Natural killer cell treated with Interleukin-12 subunit alpha and Interleukin-12 subunit beta and Interleukin-15 and Interleukin-18, amount 100 ng/mL, for 72 hours (primary cell): ENCODE data around the gene MAEL. TPM values are rescaled to one million over a fixed set of nuclear protein-coding genes. Genes with fewer than 3 reads are reported as not detected.
A peak's percentile ranks its signal among the peaks of the same experiment; 100 is the strongest.

Experiments
- ATAC-seq, 2 donors: fragments of 150-1000 bp; cut with Tn5 transposase in 1 of 2; sonication (Bioruptor Pico), chemical (Tn5 transposase) in 1 of 2; 2 replicates each; pipeline ENCODE4 v1.10.0; 2021
- DNase-seq: peaks from one replicate; pipeline ENCODE4 v3.0.0; 2022; ENCODE audit warnings: low spot score
- H3K27ac Mint-ChIP-seq, 2 donors: 1 replicate in 1 of 2; 2 replicates in 1 of 2; pipeline ENCODE4 v1.8.0; 2022; ENCODE audit warnings: mixed read lengths in 2 of 2, mild to moderate bottlenecking in 1 of 2, moderate library complexity in 1 of 2
- H3K27me3 Mint-ChIP-seq, 2 donors: 1 replicate in 1 of 2; 2 replicates in 1 of 2; pipeline ENCODE4 v1.8.0; 2022; ENCODE audit warnings: mixed read lengths in 2 of 2
- H3K36me3 Mint-ChIP-seq: one replicate; pipeline ENCODE4 v1.8.0; 2022; ENCODE audit warnings: mixed read lengths
- H3K4me1 Mint-ChIP-seq, 2 donors: 1 replicate in 1 of 2; 2 replicates in 1 of 2; pipeline ENCODE4 v1.8.0; 2022; ENCODE audit warnings: low read depth in 2 of 2, mixed read lengths in 2 of 2, mild to moderate bottlenecking in 1 of 2
- H3K4me3 Mint-ChIP-seq: one replicate; pipeline ENCODE4 v1.8.0; 2022; ENCODE audit warnings: mixed read lengths
- H3K9me3 Mint-ChIP-seq: 2 replicates; pipeline ENCODE4 v1.8.0; 2022; ENCODE audit warnings: mixed read lengths
- total RNA-seq, 2 donors: library from RNA; stranded (reverse); gene quantifications; one replicate each; pipeline ENCODE4 v1.2.3, GENCODE V29; 2022

MAEL gene
- total RNA-seq, 2 donors from 2014 or later: not detected

- ATAC-seq: no peak
- Mint-ChIP-seq H3K36me3 (no peaks in the 10 kb centered on the region), H3K4me1 (peaks cover 4 to 7% of the 10 kb centered on the region in 2 donors), H3K4me3 (no peak overlapping the region), H3K9me3 (no peaks in the 10 kb centered on the region), H3K27me3 (peaks cover 31 to 44% of the 10 kb centered on the region in 2 donors), H3K27ac (no peak overlapping the region)
- no peak for DNase-seq
Observed at GRCh38 chr1:166969074-166969677, 19.9 kb upstream of the MAEL start.

DNA sequence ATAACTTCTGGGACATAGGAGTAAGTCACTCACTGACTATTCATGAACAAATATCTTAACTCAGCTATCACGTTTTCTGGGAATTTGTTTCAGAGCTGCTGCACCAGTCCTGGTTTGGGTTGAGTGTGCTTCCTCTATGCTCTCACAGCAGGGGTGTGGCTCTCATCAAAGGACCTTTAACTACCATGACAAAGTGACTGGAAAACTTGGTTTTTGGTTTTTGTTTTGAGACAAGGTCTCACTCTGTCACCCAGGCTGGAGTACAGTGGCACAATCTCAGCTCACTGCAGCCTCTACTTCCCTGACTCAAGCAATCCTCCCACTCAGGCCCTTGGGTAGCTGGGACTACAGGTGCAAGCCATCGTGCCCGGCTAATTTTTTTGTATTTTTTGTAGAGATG is 17.8 kb upstream of the MAEL start:
- ATAC-seq: no peak
- Mint-ChIP-seq H3K4me3 (no peak overlapping the region), H3K27ac (no peak overlapping the region), H3K36me3 (no peaks in the 10 kb centered on the region), H3K9me3 (no peaks in the 10 kb centered on the region), H3K27me3 (peaks cover 39 to 52% of the 10 kb centered on the region in 2 donors), H3K4me1 (peaks cover 20% of the 10 kb centered on the region in 2 donors)
- DNase-seq: no peak

- no peaks in the 10 kb centered on the region for H3K36me3 Mint-ChIP-seq
- H3K9me3 Mint-ChIP-seq: no peaks in the 10 kb centered on the region
- ATAC-seq (no peak), DNase-seq (no peak)
- peak overlapping the region in 1 of 2 donors; percentile 11 for H3K27ac Mint-ChIP-seq
- peaks cover 22 to 23% of the 10 kb centered on the region in 2 donors for H3K4me1 Mint-ChIP-seq
- peaks cover 39 to 56% of the 10 kb centered on the region in 2 donors for H3K27me3 Mint-ChIP-seq
- no peak overlapping the region for H3K4me3 Mint-ChIP-seq
Observed at GRCh38 chr1:166972193-166972592, 16.9 kb upstream of the MAEL start.

GRCh38 chr1:166972826-166973225 is 16.3 kb upstream of the MAEL start:
- no peaks in the 10 kb centered on the region for H3K9me3 Mint-ChIP-seq
- H3K27ac Mint-ChIP-seq: peak overlapping the region in 1 of 2 donors; percentile 11
- H3K4me3 Mint-ChIP-seq: no peak overlapping the region
- no peaks in the 10 kb centered on the region for H3K36me3 Mint-ChIP-seq
- DNase-seq (no peak), ATAC-seq (no peak)
- peaks cover 38 to 54% of the 10 kb centered on the region in 2 donors for H3K27me3 Mint-ChIP-seq
- peaks cover 22 to 23% of the 10 kb centered on the region in 2 donors for H3K4me1 Mint-ChIP-seq

DNA sequence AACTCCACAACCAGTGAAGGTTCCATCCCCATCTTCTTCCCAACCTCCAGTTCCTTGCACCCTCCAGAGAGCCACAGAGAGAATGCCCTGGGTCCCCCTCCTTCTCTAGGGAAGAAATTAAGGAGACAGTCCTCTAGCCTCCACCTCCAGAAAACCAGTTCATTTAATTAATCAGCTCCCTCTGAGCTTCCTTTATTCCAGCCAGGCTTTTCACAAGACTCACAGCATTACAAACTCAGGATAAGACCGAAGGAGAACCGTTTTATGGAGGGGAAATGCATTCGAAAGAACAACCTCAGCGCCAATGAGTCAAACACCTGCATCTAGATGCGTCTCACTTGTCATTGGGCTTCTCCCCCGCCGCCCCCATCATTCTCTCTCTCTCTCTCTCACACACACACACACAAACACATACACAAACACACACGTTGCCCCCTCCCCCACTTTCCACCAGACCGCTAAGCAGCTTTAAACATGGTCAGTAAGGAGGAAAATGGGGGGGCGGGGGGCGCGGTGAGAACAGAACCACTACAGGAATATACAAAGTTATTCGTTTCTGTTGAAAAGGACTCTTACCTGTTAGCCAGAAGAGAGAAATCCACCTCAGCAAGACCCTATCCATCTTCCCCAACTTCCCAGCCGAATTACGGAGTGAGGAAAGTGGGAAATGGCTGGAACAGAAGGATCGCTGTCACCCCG is 14.3 kb upstream of the MAEL start:
- peaks cover 22 to 23% of the 10 kb centered on the region in 2 donors for H3K4me1 Mint-ChIP-seq
- no peak for DNase-seq
- no peak for ATAC-seq
- H3K27me3 Mint-ChIP-seq: peaks cover 29 to 42% of the 10 kb centered on the region in 2 donors
- H3K9me3 Mint-ChIP-seq: no peaks in the 10 kb centered on the region
- H3K27ac Mint-ChIP-seq: peak overlapping the region; percentile 40 to 70
- no peaks in the 10 kb centered on the region for H3K36me3 Mint-ChIP-seq
- peak overlapping the region; percentile 86 for H3K4me3 Mint-ChIP-seq

GRCh38 chr1:166975361-166976129 is 13.5 kb upstream of the MAEL start, which contains the start of gene ILDR2:
TSS of gene ILDR2 (minus strand) at chr1:166975540. CDS start at chr1:166975268, 272 bp downstream.
- Mint-ChIP-seq H3K4me1 (peaks cover 22 to 23% of the 10 kb centered on the region in 2 donors), H3K27me3 (peaks cover 27 to 34% of the 10 kb centered on the region in 2 donors), H3K36me3 (no peaks in the 10 kb centered on the region), H3K4me3 (peak within 1 kb of the TSS; percentile 86), H3K9me3 (no peaks in the 10 kb centered on the region), H3K27ac (peak within 1 kb of the TSS; percentile 40 to 70)
- no peak for DNase-seq
- ATAC-seq: peak; percentile 93 to 95

GRCh38 chr1:166977951-166978350 is 11.1 kb upstream of the MAEL start:
- Mint-ChIP-seq H3K36me3 (no peaks in the 10 kb centered on the region), H3K4me1 (peaks cover 19 to 22% of the 10 kb centered on the region in 2 donors), H3K27me3 (peaks cover 15 to 20% of the 10 kb centered on the region in 2 donors), H3K27ac (no peak overlapping the region), H3K4me3 (no peak overlapping the region), H3K9me3 (no peaks in the 10 kb centered on the region)
- DNase-seq (no peak), ATAC-seq (no peak)

DNA sequence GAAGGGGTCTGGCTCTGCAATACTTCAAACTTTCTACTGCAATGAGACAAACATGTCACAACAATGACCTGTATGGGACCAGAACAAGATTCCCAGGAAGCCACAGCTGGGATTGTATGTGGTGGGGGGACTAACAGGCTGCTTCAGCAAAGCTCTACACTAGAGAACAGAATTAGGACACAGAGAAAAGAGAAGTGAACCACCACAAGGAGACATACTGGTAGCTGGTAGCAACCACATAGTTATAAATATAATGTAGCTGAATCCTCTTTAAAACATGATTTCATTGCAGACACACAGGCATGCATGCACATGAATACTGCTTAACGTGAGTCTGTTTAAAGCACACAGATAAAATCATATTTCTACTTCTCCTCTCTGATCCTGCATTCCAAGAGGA is 10.3 kb upstream of the MAEL start:
- no peak overlapping the region for H3K27ac Mint-ChIP-seq
- no peaks in the 10 kb centered on the region for H3K9me3 Mint-ChIP-seq
- DNase-seq (no peak), ATAC-seq (no peak)
- peaks cover 15 to 18% of the 10 kb centered on the region in 2 donors for H3K27me3 Mint-ChIP-seq
- peaks cover 19 to 21% of the 10 kb centered on the region in 2 donors for H3K4me1 Mint-ChIP-seq
- H3K36me3 Mint-ChIP-seq: no peaks in the 10 kb centered on the region
- no peak overlapping the region for H3K4me3 Mint-ChIP-seq

GRCh38 chr1:166980383-166980782 is 8.7 kb upstream of the MAEL start:
- ATAC-seq (no peak), DNase-seq (no peak)
- Mint-ChIP-seq H3K27ac (no peak overlapping the region), H3K36me3 (no peaks in the 10 kb centered on the region), H3K9me3 (no peaks in the 10 kb centered on the region), H3K4me1 (peaks cover 8% of the 10 kb centered on the region in 2 donors), H3K27me3 (peaks cover 16 to 22% of the 10 kb centered on the region in 2 donors), H3K4me3 (no peak overlapping the region)

DNA sequence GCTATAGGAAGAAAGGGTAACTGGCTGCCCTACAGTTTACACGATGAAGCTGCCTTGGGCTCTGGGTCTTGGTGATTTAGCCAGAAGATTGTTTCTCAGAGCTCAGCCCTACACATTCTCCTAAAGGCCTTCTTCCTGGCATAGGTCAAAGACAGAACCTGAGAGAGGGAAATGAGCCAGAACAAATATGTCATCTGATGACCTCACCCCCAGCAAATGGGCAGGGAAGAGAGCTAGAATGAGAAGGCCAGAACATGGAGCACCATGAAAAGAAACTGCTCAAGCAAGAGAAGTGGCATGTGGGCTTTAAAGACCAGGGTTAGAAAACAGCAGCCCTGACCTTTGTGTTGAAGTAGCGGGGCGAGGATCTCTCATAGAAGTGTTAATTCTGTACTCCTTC is 8.3 kb upstream of the MAEL start:
- Mint-ChIP-seq H3K27ac (no peak overlapping the region), H3K4me1 (peaks cover 6 to 8% of the 10 kb centered on the region in 2 donors), H3K9me3 (no peaks in the 10 kb centered on the region), H3K4me3 (no peak overlapping the region), H3K27me3 (peaks cover 17 to 26% of the 10 kb centered on the region in 2 donors), H3K36me3 (no peaks in the 10 kb centered on the region)
- no peak for DNase-seq
- ATAC-seq: no peak

DNA sequence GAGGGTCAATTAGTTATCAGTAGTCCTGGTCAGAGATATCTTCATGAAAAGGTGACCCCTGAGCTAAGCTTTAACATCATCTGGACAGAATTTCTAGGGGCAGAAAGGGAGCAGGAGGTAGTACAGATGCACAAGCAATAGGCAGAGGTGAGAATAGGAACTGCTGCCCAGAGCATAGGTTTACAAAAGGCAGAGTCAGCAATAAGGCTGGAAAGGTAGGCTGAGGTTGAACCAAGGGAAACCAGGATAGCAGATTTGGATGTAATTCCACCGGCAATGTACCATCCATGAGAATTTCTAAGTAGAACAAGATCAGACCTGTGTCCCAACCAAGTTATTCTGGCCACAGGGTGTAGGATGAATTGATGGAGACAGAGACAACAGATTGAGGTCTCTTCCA is 7.5 kb upstream of the MAEL start:
- DNase-seq: no peak
- Mint-ChIP-seq H3K4me1 (peaks cover 0 to under 1% of the 10 kb centered on the region in 2 donors), H3K36me3 (no peaks in the 10 kb centered on the region), H3K27me3 (peaks cover 19 to 34% of the 10 kb centered on the region in 2 donors), H3K27ac (no peak overlapping the region), H3K9me3 (no peaks in the 10 kb centered on the region), H3K4me3 (no peak overlapping the region)
- ATAC-seq: no peak

GRCh38 chr1:166999075-166999474 is 10.0 kb downstream of the MAEL start:
- H3K9me3 Mint-ChIP-seq: no peaks in the 10 kb centered on the region
- H3K27ac Mint-ChIP-seq: no peak overlapping the region
- no peak for DNase-seq
- H3K36me3 Mint-ChIP-seq: no peaks in the 10 kb centered on the region
- no peak for ATAC-seq
- no peaks in the 10 kb centered on the region for H3K4me1 Mint-ChIP-seq
- peaks cover 13 to 17% of the 10 kb centered on the region in 2 donors for H3K27me3 Mint-ChIP-seq
- no peak overlapping the region for H3K4me3 Mint-ChIP-seq

DNA sequence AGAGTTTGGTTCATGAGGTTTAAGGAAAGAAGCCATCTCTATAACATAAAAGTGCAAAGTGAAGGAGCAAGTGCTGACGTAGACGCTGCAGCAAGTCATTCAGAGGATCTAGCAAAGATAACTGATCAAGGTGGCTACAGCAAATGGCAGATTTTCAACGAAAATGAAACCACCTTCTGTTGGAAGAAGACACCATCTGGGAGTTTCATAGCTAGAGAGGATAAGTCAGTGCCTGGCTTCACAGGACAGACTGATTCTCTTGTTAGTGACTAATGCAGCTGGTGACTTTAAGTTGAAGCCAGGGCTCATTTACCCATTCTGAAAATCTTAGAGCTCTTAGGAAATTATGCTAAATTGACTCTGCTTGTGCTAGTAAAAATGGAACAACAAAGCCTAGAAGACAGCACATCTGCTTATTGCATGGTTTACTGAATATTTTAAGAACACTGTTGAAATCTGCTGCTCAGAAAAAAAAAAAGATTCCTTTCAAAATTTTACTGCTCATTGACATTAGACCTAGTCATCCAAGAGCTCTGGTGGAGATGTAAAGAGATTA is 10.5 kb downstream of the MAEL start:
- Mint-ChIP-seq H3K4me3 (no peak overlapping the region), H3K27me3 (peaks cover 13 to 17% of the 10 kb centered on the region in 2 donors), H3K27ac (no peak overlapping the region), H3K9me3 (no peaks in the 10 kb centered on the region), H3K36me3 (no peaks in the 10 kb centered on the region), H3K4me1 (no peaks in the 10 kb centered on the region)
- no peak for ATAC-seq
- DNase-seq: no peak
